WTC11 (cell line): ENCODE results near the gene TOX2. TPM values are rescaled to one million over a fixed set of nuclear protein-coding genes. Genes with fewer than 3 reads are reported as not detected.

Source experiments
- ATAC-seq: fragments of 200-7000 bp; cut with Tn5 transposase; 2 replicates; pipeline ENCODE4 v1.10.0; 2021; ENCODE audit warnings: mild to moderate bottlenecking, moderate library complexity
- CTCF ChIA-PET: fragments of 300-600 bp; sonication (Branson Sonifier 250); formaldehyde crosslinking; loops from one replicate; lab custom pipeline; 2021; ENCODE audit warnings: antibody characterized with exemption; lab: Charles Lee
- POLR2A ChIA-PET: fragments of 350-600 bp; sonication (Branson Sonifier 250); formaldehyde crosslinking; loops from one replicate; lab custom pipeline; 2021; ENCODE audit warnings: antibody characterized with exemption; lab: Charles Lee
- DNase-seq: peaks from one replicate; pipeline ENCODE4 v3.0.0; 2021; ENCODE audit warnings: low spot score
- H3K27ac Mint-ChIP-seq: 2 replicates; pipeline ENCODE4 v1.8.0; 2021; ENCODE audit warnings: mixed read lengths
- H3K27me3 Mint-ChIP-seq: 2 replicates; pipeline ENCODE4 v1.8.0; 2021; ENCODE audit warnings: low read depth, mild to moderate bottlenecking, moderate library complexity, mixed read lengths
- H3K36me3 Mint-ChIP-seq: 2 replicates; pipeline ENCODE4 v1.8.0; 2021; ENCODE audit warnings: mixed read lengths
- H3K4me1 Mint-ChIP-seq: 2 replicates; pipeline ENCODE4 v1.8.0; 2022; ENCODE audit warnings: mixed read lengths
- H3K4me3 Mint-ChIP-seq: 2 replicates; pipeline ENCODE4 v1.8.0; 2021; ENCODE audit warnings: mild to moderate bottlenecking, moderate library complexity, mixed read lengths
- H3K9me3 Mint-ChIP-seq: 2 replicates; pipeline ENCODE4 v1.8.0; 2021; ENCODE audit warnings: mixed read lengths
- FOXJ3 ChIP-seq: sonication (generic); formaldehyde crosslinking; IDR thresholded peaks from 2 replicates; pipeline ENCODE4 v1.9.0; 2021; ENCODE audit warnings: missing genetic modification reagents, mild to moderate bottlenecking, borderline replicate concordance
- IRF2 ChIP-seq: sonication (generic); formaldehyde crosslinking; IDR thresholded peaks from 2 replicates; pipeline ENCODE4 v1.8.0; 2022; ENCODE audit warnings: low read depth, missing genetic modification reagents, borderline replicate concordance
- JAZF1 ChIP-seq: fragments of 250-450 bp; sonication (Bioruptor Pico); IDR thresholded peaks from 2 replicates; pipeline ENCODE4 v1.9.0; 2021; ENCODE audit warnings: moderate library complexity, mild to moderate bottlenecking, inconsistent platforms
- MXD4 ChIP-seq: fragments of 250-450 bp; sonication (Bioruptor Pico); IDR thresholded peaks from 2 replicates; pipeline ENCODE4 v1.8.0; 2021; ENCODE audit warnings: mild to moderate bottlenecking, moderate library complexity, borderline replicate concordance
- NFATC4 ChIP-seq: fragments of 250-450 bp; sonication (Bioruptor Pico); IDR thresholded peaks from 2 replicates; pipeline ENCODE4 v1.9.0; 2021; ENCODE audit warnings: mild to moderate bottlenecking
- NFYB ChIP-seq: sonication (generic); formaldehyde crosslinking; conservative IDR thresholded peaks from 2 replicates; pipeline ENCODE4 v1.8.0; 2022; ENCODE audit warnings: low read depth, missing genetic modification reagents
- SMAD3 ChIP-seq: sonication (generic); formaldehyde crosslinking; IDR thresholded peaks from 2 replicates; pipeline ENCODE4 v1.8.0; 2022; ENCODE audit warnings: missing genetic modification reagents, mild to moderate bottlenecking, borderline replicate concordance
- TEAD4 ChIP-seq: sonication (generic); formaldehyde crosslinking; IDR thresholded peaks from 2 replicates; pipeline ENCODE4 v1.8.0; 2022; ENCODE audit warnings: mild to moderate bottlenecking, missing genetic modification reagents
- TP53 ChIP-seq: sonication (generic); formaldehyde crosslinking; IDR thresholded peaks from 2 replicates; pipeline ENCODE4 v1.8.1; 2023; ENCODE audit warnings: mild to moderate bottlenecking, missing genetic modification reagents
- ZBTB21 ChIP-seq: sonication (generic); formaldehyde crosslinking; IDR thresholded peaks from 2 replicates; pipeline ENCODE4 v1.8.1; 2023; ENCODE audit warnings: mild to moderate bottlenecking, missing genetic modification reagents, borderline replicate concordance
- ZNF121 ChIP-seq: sonication (generic); formaldehyde crosslinking; IDR thresholded peaks from 2 replicates; pipeline ENCODE4 v1.8.0; 2023; ENCODE audit warnings: missing genetic modification reagents
- ZNF138 ChIP-seq: sonication (generic); formaldehyde crosslinking; conservative IDR thresholded peaks from 2 replicates; pipeline ENCODE4 v1.8.1; 2022; ENCODE audit warnings: mild to moderate bottlenecking, moderate library complexity, missing genetic modification reagents
- ZNF219 ChIP-seq: sonication (generic); formaldehyde crosslinking; IDR thresholded peaks from 2 replicates; pipeline ENCODE4 v1.8.0; 2023; ENCODE audit warnings: missing genetic modification reagents, mild to moderate bottlenecking, borderline replicate concordance
- ZNF232 ChIP-seq: sonication (generic); formaldehyde crosslinking; IDR thresholded peaks from 2 replicates; pipeline ENCODE4 v1.8.0; 2022; ENCODE audit warnings: mild to moderate bottlenecking, missing genetic modification reagents
- total RNA-seq: library from RNA; stranded (reverse); gene quantifications from 3 replicates; pipeline ENCODE4 v1.2.3, GENCODE V29; 2021
- TF ChIP-seq, protein P1 (sequence below): sonication (generic); formaldehyde crosslinking; IDR thresholded peaks from 2 replicates; pipeline ENCODE4 v1.8.1; 2023; ENCODE audit warnings: mild to moderate bottlenecking, missing genetic modification reagents, borderline replicate concordance
- TF ChIP-seq, protein P2 (sequence below): fragments of 250-450 bp; sonication (Bioruptor Pico); IDR thresholded peaks from 2 replicates; pipeline ENCODE4 v1.8.0; 2021; ENCODE audit warnings: mild to moderate bottlenecking
- TF ChIP-seq, protein P3 (sequence below): sonication (generic); formaldehyde crosslinking; IDR thresholded peaks from 2 replicates; pipeline ENCODE4 v1.8.1; 2022; ENCODE audit warnings: low read depth, mild to moderate bottlenecking, moderate library complexity, missing genetic modification reagents, borderline replicate concordance
- TF ChIP-seq, protein P4 (sequence below): fragments of 250-450 bp; sonication (Bioruptor Pico); IDR thresholded peaks from 2 replicates; pipeline ENCODE4 v2.1.2; 2022; ENCODE audit warnings: mild to moderate bottlenecking, moderate library complexity
- TF ChIP-seq, protein P5 (sequence below): sonication (generic); formaldehyde crosslinking; IDR thresholded peaks from 2 replicates; pipeline ENCODE4 v1.8.0; 2022; ENCODE audit warnings: mild to moderate bottlenecking, missing genetic modification reagents
- TF ChIP-seq, protein P6 (sequence below): sonication (generic); formaldehyde crosslinking; IDR thresholded peaks from 2 replicates; pipeline ENCODE4 v1.8.1; 2023; ENCODE audit warnings: mild to moderate bottlenecking, moderate library complexity, missing genetic modification reagents

Gene TOX2
- total RNA-seq, 1 experiment from 2014 or later, result 3.4 TPM

DNA sequence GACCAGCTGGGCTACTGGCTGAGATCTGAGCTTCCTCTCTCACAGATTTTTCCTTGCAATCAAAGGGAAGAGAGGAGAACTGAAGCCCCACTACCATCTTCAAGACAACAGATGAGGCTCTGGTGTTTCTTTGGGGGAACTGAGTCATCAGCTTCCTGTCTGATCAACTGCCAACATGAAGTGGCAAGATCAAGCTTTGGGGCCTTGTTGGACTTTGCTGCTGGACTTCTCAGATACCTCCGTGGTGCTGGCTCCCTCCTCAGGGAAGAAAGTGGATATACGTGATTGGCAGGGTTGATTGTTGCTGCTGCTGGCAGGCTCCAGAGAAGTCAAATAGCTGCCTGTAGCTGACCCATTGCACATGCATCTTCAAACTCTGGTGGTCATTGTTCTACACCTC, 3.6 kb upstream of the TOX2 start (continued):
- TF ChIP-seq, protein P1, sequence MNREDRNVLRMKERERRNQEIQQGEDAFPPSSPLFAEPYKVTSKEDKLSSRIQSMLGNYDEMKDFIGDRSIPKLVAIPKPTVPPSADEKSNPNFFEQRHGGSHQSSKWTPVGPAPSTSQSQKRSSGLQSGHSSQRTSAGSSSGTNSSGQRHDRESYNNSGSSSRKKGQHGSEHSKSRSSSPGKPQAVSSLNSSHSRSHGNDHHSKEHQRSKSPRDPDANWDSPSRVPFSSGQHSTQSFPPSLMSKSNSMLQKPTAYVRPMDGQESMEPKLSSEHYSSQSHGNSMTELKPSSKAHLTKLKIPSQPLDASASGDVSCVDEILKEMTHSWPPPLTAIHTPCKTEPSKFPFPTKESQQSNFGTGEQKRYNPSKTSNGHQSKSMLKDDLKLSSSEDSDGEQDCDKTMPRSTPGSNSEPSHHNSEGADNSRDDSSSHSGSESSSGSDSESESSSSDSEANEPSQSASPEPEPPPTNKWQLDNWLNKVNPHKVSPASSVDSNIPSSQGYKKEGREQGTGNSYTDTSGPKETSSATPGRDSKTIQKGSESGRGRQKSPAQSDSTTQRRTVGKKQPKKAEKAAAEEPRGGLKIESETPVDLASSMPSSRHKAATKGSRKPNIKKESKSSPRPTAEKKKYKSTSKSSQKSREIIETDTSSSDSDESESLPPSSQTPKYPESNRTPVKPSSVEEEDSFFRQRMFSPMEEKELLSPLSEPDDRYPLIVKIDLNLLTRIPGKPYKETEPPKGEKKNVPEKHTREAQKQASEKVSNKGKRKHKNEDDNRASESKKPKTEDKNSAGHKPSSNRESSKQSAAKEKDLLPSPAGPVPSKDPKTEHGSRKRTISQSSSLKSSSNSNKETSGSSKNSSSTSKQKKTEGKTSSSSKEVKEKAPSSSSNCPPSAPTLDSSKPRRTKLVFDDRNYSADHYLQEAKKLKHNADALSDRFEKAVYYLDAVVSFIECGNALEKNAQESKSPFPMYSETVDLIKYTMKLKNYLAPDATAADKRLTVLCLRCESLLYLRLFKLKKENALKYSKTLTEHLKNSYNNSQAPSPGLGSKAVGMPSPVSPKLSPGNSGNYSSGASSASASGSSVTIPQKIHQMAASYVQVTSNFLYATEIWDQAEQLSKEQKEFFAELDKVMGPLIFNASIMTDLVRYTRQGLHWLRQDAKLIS (CRISPR knock-in tag), result no peak
- no peak for TF ChIP-seq MXD4 (CRISPR knock-in tag)
- TF ChIP-seq, protein P2, sequence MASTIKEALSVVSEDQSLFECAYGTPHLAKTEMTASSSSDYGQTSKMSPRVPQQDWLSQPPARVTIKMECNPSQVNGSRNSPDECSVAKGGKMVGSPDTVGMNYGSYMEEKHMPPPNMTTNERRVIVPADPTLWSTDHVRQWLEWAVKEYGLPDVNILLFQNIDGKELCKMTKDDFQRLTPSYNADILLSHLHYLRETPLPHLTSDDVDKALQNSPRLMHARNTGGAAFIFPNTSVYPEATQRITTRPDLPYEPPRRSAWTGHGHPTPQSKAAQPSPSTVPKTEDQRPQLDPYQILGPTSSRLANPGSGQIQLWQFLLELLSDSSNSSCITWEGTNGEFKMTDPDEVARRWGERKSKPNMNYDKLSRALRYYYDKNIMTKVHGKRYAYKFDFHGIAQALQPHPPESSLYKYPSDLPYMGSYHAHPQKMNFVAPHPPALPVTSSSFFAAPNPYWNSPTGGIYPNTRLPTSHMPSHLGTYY (CRISPR knock-in tag), result no peak
- no peak for TF ChIP-seq TEAD4 (CRISPR knock-in tag)
- TF ChIP-seq NFYB, result no peak
- TF ChIP-seq, protein P3, sequence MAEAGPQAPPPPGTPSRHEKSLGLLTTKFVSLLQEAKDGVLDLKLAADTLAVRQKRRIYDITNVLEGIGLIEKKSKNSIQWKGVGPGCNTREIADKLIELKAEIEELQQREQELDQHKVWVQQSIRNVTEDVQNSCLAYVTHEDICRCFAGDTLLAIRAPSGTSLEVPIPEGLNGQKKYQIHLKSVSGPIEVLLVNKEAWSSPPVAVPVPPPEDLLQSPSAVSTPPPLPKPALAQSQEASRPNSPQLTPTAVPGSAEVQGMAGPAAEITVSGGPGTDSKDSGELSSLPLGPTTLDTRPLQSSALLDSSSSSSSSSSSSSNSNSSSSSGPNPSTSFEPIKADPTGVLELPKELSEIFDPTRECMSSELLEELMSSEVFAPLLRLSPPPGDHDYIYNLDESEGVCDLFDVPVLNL, result no peak
- no peak for TF ChIP-seq NFATC4 (CRISPR knock-in tag)
- TF ChIP-seq ZNF232 (CRISPR knock-in tag), result no peak

DNA sequence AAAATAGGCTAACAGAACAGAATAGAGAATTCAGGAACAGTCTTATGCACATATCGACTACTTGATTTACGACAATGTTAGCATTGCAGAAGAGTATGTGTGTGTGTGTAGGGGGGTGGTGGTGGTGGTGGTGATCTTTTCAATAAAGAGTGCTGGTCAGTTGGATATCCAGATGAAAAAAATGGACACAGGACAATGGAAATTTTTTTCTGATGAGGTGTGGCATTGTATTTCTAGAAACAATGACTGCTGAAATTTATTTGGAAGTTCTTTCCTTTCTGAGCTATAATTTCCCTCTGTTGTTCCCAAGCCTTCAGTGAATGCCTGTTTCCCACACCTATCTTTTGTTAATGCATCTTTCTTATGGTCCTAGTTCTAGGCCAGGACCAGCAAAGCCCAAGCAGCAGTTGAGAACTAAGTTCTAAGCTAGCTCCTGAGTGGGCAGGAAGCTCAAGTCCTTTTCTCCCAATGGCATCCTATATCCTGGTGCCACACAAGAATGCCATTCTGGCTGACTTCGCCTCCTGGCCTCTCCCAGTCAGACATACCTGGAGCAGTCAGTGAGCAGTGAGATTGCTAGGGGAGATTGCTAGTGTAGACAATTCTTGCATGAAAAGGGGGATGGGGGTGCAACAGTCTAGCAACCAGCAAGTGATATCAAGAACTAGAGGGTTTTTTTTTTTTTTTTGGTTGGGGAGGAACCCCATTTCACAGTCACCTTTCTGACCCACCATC, 1.2 kb upstream of the TOX2 start:
- Mint-ChIP-seq H3K9me3 (peaks cover 19% of the 10 kb centered on the region), H3K4me1 (peaks cover 13% of the 10 kb centered on the region), H3K4me3 (peak overlapping the region; percentile 71), H3K27ac (no peak overlapping the region), H3K36me3 (0 out of 2 replicates have a peak, but pooled peaks cover 1% of the 10 kb centered on the region), H3K27me3 (peaks cover 70% of the 10 kb centered on the region)
- no peak for DNase-seq
- no peak for ATAC-seq
- ChIA-PET POLR2A (no interaction called here), CTCF (no interaction called here)
- TF ChIP-seq FOXJ3 (no peak), IRF2 (CRISPR knock-in tag) (no peak)
- TF ChIP-seq, protein P4, sequence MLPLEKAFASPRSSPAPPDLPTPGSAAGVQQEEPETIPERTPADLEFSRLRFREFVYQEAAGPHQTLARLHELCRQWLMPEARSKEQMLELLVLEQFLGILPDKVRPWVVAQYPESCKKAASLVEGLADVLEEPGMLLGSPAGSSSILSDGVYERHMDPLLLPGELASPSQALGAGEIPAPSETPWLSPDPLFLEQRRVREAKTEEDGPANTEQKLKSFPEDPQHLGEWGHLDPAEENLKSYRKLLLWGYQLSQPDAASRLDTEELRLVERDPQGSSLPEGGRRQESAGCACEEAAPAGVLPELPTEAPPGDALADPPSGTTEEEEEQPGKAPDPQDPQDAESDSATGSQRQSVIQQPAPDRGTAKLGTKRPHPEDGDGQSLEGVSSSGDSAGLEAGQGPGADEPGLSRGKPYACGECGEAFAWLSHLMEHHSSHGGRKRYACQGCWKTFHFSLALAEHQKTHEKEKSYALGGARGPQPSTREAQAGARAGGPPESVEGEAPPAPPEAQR, result no peak

DNA sequence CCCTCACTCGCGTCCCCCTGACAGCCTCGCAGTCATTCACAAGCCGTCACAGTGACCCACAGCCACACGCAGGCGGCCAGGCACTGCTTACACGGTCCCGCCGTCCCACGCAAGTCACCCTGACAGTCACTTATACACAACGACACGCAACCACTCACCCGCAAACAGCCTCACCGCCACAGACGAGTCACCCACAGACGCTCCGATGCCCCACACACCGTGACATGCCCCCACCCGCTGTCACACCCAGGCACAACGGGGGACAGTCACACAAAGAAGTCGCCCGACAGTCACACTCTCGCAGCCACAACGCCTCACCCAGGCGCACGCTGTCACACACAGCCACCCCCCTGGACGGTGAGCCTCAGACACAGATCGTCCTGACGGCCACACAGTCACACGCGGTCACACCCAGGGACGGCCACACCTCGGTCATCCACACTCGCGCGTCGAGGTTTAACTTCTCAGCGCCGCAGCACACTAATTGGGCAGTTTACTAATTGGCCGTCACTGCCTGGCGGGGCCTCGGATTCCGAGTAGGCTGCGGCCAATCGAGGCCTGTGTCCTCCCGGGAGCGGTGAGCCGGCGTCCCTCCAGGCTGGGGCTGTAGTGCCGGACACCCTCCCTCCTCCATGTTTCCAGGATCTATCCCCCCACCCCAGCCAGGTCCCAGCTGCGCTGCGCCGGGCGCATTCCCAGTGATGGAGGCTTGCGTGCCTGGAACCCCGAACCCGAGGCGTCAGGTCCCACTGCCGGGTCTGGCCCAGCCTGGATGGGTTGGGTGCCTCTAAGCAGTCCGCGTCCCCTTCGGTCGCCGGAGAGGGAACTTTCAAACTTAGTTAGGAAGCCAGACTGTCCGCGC, 790 bp downstream of the TOX2 start:
- Mint-ChIP-seq H3K4me1 (peaks cover 13% of the 10 kb centered on the region), H3K36me3 (no peaks in the 10 kb centered on the region), H3K9me3 (peaks cover 19% of the 10 kb centered on the region), H3K27me3 (peaks cover 70% of the 10 kb centered on the region), H3K27ac (no peak overlapping the region), H3K4me3 (peak overlapping the region; percentile 77)
- POLR2A ChIA-PET, result no interaction called here
- CTCF ChIA-PET, result no interaction called here
- DNase-seq (peak; percentile 63), ATAC-seq (peak; percentile 64)
- TF ChIP-seq SMAD3 (CRISPR knock-in tag) (peak; percentile 58; the same call in 1 of the 2 replicates), ZBTB21 (CRISPR knock-in tag) (peak; percentile 25; the same call in 1 of the 2 replicates), ZNF138 (CRISPR knock-in tag) (0 out of 2 replicates have a peak, but pooled peaks have one; percentile 21), TP53 (CRISPR knock-in tag) (no peak), JAZF1 (CRISPR knock-in tag) (no peak), ZNF121 (CRISPR knock-in tag) (no peak), ZNF219 (CRISPR knock-in tag) (no peak)
- TF ChIP-seq, protein P4, result no peak
- TF ChIP-seq, protein P5, sequence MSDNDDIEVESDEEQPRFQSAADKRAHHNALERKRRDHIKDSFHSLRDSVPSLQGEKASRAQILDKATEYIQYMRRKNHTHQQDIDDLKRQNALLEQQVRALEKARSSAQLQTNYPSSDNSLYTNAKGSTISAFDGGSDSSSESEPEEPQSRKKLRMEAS (CRISPR knock-in tag), result peak; percentile 47; the same call in 1 of the 2 replicates
- TF ChIP-seq, protein P6, sequence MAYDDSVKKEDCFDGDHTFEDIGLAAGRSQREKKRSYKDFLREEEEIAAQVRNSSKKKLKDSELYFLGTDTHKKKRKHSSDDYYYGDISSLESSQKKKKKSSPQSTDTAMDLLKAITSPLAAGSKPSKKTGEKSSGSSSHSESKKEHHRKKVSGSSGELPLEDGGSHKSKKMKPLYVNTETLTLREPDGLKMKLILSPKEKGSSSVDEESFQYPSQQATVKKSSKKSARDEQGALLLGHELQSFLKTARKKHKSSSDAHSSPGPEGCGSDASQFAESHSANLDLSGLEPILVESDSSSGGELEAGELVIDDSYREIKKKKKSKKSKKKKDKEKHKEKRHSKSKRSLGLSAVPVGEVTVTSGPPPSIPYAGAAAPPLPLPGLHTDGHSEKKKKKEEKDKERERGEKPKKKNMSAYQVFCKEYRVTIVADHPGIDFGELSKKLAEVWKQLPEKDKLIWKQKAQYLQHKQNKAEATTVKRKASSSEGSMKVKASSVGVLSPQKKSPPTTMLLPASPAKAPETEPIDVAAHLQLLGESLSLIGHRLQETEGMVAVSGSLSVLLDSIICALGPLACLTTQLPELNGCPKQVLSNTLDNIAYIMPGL (CRISPR knock-in tag), result no peak
